GM13976 (cell line): ENCODE data around the gene NEK7.

Source experiments
- DNase-seq: peaks from one replicate; pipeline ENCODE4 v3.0.0; 2012; ENCODE audit warnings: low spot score
- CTCF ChIP-seq: IDR thresholded peaks from 2 replicates; pipeline ENCODE4 v1.5.1; 2012; ENCODE audit warnings: borderline replicate concordance, mild to moderate bottlenecking; ENCODE audit not compliant: insufficient read depth; ENCODE audit errors: extremely low read depth, missing control alignments, control extremely low read depth
- in situ Hi-C: fragments of 300-500 bp; cut with MboI; formaldehyde crosslinking; loops from one replicate; pipeline ENCODE4 v1.12.0; 2022; ENCODE audit warnings: low sequenced_read_pairs, mixed read lengths, inconsistent platforms; ENCODE audit not compliant: unreplicated experiment

The NEK7 gene

GRCh38 chr1:198183605-198184004 is 26.8 kb downstream of the NEK7 start:
- TF ChIP-seq CTCF = no peak
- no peak for DNase-seq
- in situ Hi-C loops = no loop called here

GRCh38 chr1:198184516-198184915 is 27.7 kb downstream of the NEK7 start:
- TF ChIP-seq CTCF = no peak
- no peak for DNase-seq
- in situ Hi-C loops = no loop called here

- TF ChIP-seq CTCF = no peak
- in situ Hi-C loops = no loop called here
- no peak for DNase-seq
Measured at GRCh38 chr1:198185146-198185545, 28.3 kb downstream of the NEK7 start.

GRCh38 chr1:198185759-198186158 is 29.0 kb downstream of the NEK7 start:
- in situ Hi-C loops = no loop called here
- no peak for DNase-seq
- no peak for TF ChIP-seq CTCF

- TF ChIP-seq CTCF = no peak
- no peak for DNase-seq
- in situ Hi-C loops = no loop called here
Measured at GRCh38 chr1:198186916-198187580, 30.2 kb downstream of the NEK7 start.

- in situ Hi-C loops = no loop called here
Measured at GRCh38 chr1:198187973-198188588, 31.3 kb downstream of the NEK7 start.

More at GRCh38 chr1:198187973-198188588, 31.3 kb downstream of the NEK7 start:
- no peak for TF ChIP-seq CTCF
- no peak for DNase-seq
